Panc1 (cell line): ENCODE data around the gene SPACA6.

ENCODE experiments used
- POLR2AphosphoS5 ChIP-seq: IDR thresholded peaks from 2 replicates; pipeline ENCODE4 v1.6.1; 2012; ENCODE audit warnings: mild to moderate bottlenecking, low read depth, low read length, moderate library complexity
- SIN3A ChIP-seq: IDR thresholded peaks from 2 replicates; pipeline ENCODE4 v1.6.1; 2012; ENCODE audit warnings: low read depth, mild to moderate bottlenecking, low read length, moderate library complexity, borderline replicate concordance; ENCODE audit not compliant: insufficient read depth
- TCF7L2 ChIP-seq: IDR thresholded peaks from 2 replicates; pipeline ENCODE4 v1.6.1; 2011; ENCODE audit warnings: mild to moderate bottlenecking, low read depth, low read length, inconsistent platforms
- TF ChIP-seq, protein P1 (sequence below): fragments of 450-650 bp; IDR thresholded peaks from 2 replicates; pipeline ENCODE4 v1.5.1; 2017; ENCODE audit warnings: mild to moderate bottlenecking

DNA sequence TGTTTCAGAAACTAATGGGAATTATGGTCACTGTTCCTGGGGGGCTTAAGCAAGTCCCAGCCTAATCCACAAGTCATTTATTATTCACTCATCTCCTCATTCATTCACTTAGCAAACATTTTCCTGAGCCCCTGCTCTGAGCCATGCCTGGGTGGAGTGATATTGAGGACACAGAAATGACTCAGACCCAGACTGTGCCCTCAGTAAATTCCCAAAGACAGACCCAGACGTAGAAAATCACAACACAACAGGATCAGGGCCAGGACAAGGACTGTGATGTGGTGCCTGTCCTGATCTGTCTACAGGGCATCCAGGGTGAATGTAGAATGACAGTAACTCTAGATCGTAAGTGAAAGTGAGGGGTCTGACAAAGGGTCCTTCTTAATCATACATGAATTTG is 7.0 kb upstream of the SPACA6 start:
- no peak for TF ChIP-seq SIN3A
- TF ChIP-seq, protein P1, sequence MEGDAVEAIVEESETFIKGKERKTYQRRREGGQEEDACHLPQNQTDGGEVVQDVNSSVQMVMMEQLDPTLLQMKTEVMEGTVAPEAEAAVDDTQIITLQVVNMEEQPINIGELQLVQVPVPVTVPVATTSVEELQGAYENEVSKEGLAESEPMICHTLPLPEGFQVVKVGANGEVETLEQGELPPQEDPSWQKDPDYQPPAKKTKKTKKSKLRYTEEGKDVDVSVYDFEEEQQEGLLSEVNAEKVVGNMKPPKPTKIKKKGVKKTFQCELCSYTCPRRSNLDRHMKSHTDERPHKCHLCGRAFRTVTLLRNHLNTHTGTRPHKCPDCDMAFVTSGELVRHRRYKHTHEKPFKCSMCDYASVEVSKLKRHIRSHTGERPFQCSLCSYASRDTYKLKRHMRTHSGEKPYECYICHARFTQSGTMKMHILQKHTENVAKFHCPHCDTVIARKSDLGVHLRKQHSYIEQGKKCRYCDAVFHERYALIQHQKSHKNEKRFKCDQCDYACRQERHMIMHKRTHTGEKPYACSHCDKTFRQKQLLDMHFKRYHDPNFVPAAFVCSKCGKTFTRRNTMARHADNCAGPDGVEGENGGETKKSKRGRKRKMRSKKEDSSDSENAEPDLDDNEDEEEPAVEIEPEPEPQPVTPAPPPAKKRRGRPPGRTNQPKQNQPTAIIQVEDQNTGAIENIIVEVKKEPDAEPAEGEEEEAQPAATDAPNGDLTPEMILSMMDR, result no peak
- no peak for TF ChIP-seq POLR2AphosphoS5
- no peak for TF ChIP-seq TCF7L2
